Astrocyte of the hippocampus (primary cell): ENCODE data around the gene CACNA1C.
"Not testable (repeated sequence)": the region's sequence is repeated elsewhere in the genome, so short reads cannot be mapped to it uniquely, and the experiment has no call there.

Source experiments
- DNase-seq: peaks from one replicate; pipeline ENCODE4 v3.0.0; 2011; ENCODE audit warnings: low read depth, low spot score

The CACNA1C gene

GRCh38 chr12:2667716-2668440 lies 615.1 kb downstream of the CACNA1C start:
- no peak for DNase-seq

GRCh38 chr12:2668816-2669215 lies 616.0 kb downstream of the CACNA1C start:
- DNase-seq: no peak

- no peak for DNase-seq
Observed at GRCh38 chr12:2669560-2669959, 616.8 kb downstream of the CACNA1C start.

- no peak for DNase-seq
Observed at GRCh38 chr12:2672863-2673262, 620.1 kb downstream of the CACNA1C start.

- no peak for DNase-seq
Observed at GRCh38 chr12:2673966-2674810, 621.4 kb downstream of the CACNA1C start.

- no peak for DNase-seq
Observed at GRCh38 chr12:2675776-2676175, 623.0 kb downstream of the CACNA1C start.

GRCh38 chr12:2677142-2677880 lies 624.5 kb downstream of the CACNA1C start:
- DNase-seq: no peak

- no peak for DNase-seq
Observed at GRCh38 chr12:2678426-2678825, 625.6 kb downstream of the CACNA1C start.

GRCh38 chr12:2679068-2679815 lies 626.5 kb downstream of the CACNA1C start:
- DNase-seq: no peak

GRCh38 chr12:2679816-2680675 lies 627.3 kb downstream of the CACNA1C start:
- no peak for DNase-seq

- DNase-seq: no peak
Observed at GRCh38 chr12:2680676-2681039, 627.9 kb downstream of the CACNA1C start.

GRCh38 chr12:2681450-2682205 lies 628.8 kb downstream of the CACNA1C start:
- DNase-seq: no peak

- peak; percentile 46 for DNase-seq
Observed at GRCh38 chr12:2682296-2683251, 629.8 kb downstream of the CACNA1C start.

- no peak for DNase-seq
Observed at GRCh38 chr12:2683283-2684025, 630.7 kb downstream of the CACNA1C start.

- not testable (repeated sequence) for DNase-seq
Observed at GRCh38 chr12:2684026-2684325, 631.2 kb downstream of the CACNA1C start.

- DNase-seq: not testable (repeated sequence)
Observed at GRCh38 chr12:2685620-2686279, 633.0 kb downstream of the CACNA1C start.

GRCh38 chr12:2686280-2686646 lies 633.5 kb downstream of the CACNA1C start:
- DNase-seq: no peak

GRCh38 chr12:2687058-2687457 lies 634.3 kb downstream of the CACNA1C start:
- no peak for DNase-seq
